ACC112 (cell line): ENCODE data around the gene ZNF576.
"Not testable (repeated sequence)": the region's sequence is repeated elsewhere in the genome, so short reads cannot be mapped to it uniquely, and the experiment has no call there.

ENCODE experiments used
- H2AFZ ChIP-seq: fragments of 200-600 bp; sonication (generic); one replicate; pipeline ENCODE4 v1.6.0; 2017; ENCODE audit warnings: antibody characterized with exemption, low read length; ENCODE audit not compliant: unreplicated experiment
- H3K27ac ChIP-seq: fragments of 200-600 bp; sonication (generic); 2 replicates; pipeline ENCODE4 v1.5.1; 2014; ENCODE audit warnings: low read depth, mild to moderate bottlenecking, antibody characterized with exemption, low read length, moderate library complexity
- H3K27me3 ChIP-seq: fragments of 200-600 bp; sonication (generic); 2 replicates; pipeline ENCODE4 v1.6.1; 2014; ENCODE audit warnings: mild to moderate bottlenecking, antibody characterized with exemption, low read length, moderate library complexity, mixed read lengths; ENCODE audit not compliant: insufficient read depth
- H3K36me3 ChIP-seq: fragments of 200-600 bp; sonication (generic); 2 replicates; pipeline ENCODE4 v1.6.1; 2016; ENCODE audit warnings: mild to moderate bottlenecking, antibody characterized with exemption, low read length, moderate library complexity, mixed read lengths; ENCODE audit not compliant: insufficient read depth
- H3K4me1 ChIP-seq: fragments of 200-600 bp; sonication (generic); one replicate; pipeline ENCODE4 v1.6.1; 2016; ENCODE audit warnings: low read length, mixed read lengths; ENCODE audit not compliant: insufficient read depth, unreplicated experiment, control insufficient read depth
- H3K4me3 ChIP-seq: fragments of 200-600 bp; sonication (generic); 2 replicates; pipeline ENCODE4 v1.5.1; 2014; ENCODE audit warnings: mild to moderate bottlenecking, low read depth, low read length
- H3K79me2 ChIP-seq: fragments of 200-600 bp; sonication (generic); one replicate; pipeline ENCODE4 v1.6.0; 2016; ENCODE audit warnings: low read length; ENCODE audit not compliant: control insufficient read depth, unreplicated experiment, insufficient read depth

Gene ZNF576

DNA sequence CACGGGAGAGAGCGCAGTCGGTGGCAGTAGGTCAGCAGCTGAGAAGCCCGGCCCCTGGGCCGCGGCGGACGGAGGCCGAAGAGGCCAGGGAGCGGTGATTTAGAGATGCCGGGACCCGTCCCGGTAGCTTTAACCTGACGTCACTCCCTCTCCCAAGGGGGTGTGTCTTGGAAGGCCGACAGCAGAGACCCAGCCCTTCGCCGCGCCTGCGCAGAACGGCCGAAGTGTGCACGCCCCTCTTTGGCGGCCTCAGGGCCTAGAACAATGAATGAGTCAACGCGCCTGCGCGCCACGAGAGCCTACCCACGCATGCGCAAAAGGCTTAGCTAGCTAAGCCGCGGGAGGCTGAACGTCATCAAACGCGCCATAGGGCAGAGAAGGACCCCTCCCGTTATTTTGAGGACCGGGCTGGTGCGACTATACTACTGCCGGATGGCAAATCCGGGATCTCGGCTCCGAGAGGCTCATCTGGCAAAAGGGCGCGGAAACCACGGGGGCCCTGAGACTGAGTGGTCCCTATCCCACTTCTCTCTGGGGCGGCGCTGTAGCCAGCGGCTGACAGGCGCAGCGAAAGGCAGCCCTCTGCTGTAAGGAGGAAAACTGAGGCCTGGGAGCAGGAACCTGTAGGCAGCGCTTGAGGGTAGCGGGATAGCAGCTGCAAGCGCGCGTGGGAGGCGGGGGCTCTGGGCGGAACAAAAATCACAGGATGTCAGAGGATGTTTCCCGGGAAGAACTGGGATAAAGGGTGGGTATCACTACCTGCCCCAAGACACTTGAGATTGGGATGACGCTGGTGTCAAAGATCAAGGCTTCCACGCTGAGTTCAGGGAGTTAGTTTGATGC is at the start of gene ZNF576, which contains the start of gene IRGQ:
Gene ZNF576, plus strand, starts transcription at position 597 of the 843 bp plus-strand sequence. CDS start 514 bp downstream, outside the sequence.
Gene IRGQ, minus strand, starts transcription at position 136 of the 843 bp plus-strand sequence. CDS start 796 bp downstream, outside the sequence.
- H3K4me1 ChIP-seq, result peaks cover 10% of the 10 kb centered on the region
- peak within 1 kb of the TSS; percentile 94 for H3K27ac ChIP-seq
- peak within 1 kb of the TSS; percentile 84 for H2AFZ ChIP-seq
- H3K27me3 ChIP-seq, result no peaks in the 10 kb centered on the region
- H3K79me2 ChIP-seq, result peaks cover 32% of the 10 kb centered on the region
- H3K36me3 ChIP-seq, result no peaks in the 10 kb centered on the region
- peak within 1 kb of the TSS; percentile 91 for H3K4me3 ChIP-seq

- not testable (repeated sequence) for H3K36me3 ChIP-seq, H3K79me2 ChIP-seq, H3K27me3 ChIP-seq, H3K27ac ChIP-seq, H3K4me3 ChIP-seq, H3K4me1 ChIP-seq, H2AFZ ChIP-seq
Observed at GRCh38 chr19:43547926-43548325, 48.5 kb upstream of the ZNF576 start.

DNA sequence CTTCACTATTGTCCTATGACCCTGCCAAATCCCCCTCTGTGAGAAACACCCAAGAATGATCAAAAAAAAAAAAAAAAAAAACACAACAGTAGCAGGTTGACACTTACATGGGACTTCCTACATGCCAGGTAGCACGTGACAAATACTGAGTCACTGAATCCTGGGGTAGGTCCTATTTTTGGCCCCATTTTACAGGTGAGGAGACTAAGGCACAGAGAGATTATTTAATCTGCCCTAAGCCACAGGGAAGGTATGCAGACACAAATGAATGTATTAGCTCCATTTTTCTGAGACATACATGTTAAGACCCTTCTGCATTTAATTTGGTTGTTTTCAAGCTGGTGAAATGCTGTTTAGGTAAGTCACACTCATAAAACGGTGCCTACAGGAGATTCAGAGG is 47.7 kb upstream of the ZNF576 start:
- no peak overlapping the region for H2AFZ ChIP-seq
- no peaks in the 10 kb centered on the region for H3K79me2 ChIP-seq
- H3K4me3 ChIP-seq, result no peak overlapping the region
- H3K27me3 ChIP-seq, result no peaks in the 10 kb centered on the region
- no peaks in the 10 kb centered on the region for H3K4me1 ChIP-seq
- no peak overlapping the region for H3K27ac ChIP-seq
- no peaks in the 10 kb centered on the region for H3K36me3 ChIP-seq

GRCh38 chr19:43551399-43552197 is 44.8 kb upstream of the ZNF576 start:
- H3K27me3 ChIP-seq, result no peaks in the 10 kb centered on the region
- no peak overlapping the region for H3K4me3 ChIP-seq
- H2AFZ ChIP-seq, result no peak overlapping the region
- H3K4me1 ChIP-seq, result no peaks in the 10 kb centered on the region
- H3K79me2 ChIP-seq, result no peaks in the 10 kb centered on the region
- H3K27ac ChIP-seq, result no peak overlapping the region
- H3K36me3 ChIP-seq, result no peaks in the 10 kb centered on the region

DNA sequence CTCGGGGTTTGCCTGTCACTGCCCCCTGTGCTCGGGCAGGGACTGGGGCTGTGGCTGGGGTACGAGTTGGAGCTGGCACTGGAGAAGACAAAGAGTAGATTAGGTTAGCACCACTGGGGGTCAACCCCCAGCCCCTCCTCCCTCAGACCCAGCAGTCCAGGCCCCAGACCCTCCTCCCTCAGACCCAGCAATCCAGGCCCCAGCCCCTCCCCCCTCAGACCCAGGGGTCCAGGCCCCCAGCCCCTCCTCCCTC is 44.3 kb upstream of the ZNF576 start:
- Histone ChIP-seq H2AFZ (no peak overlapping the region), H3K4me1 (no peaks in the 10 kb centered on the region), H3K27me3 (no peaks in the 10 kb centered on the region), H3K4me3 (no peak overlapping the region), H3K79me2 (no peaks in the 10 kb centered on the region), H3K36me3 (no peaks in the 10 kb centered on the region), H3K27ac (no peak overlapping the region)

DNA sequence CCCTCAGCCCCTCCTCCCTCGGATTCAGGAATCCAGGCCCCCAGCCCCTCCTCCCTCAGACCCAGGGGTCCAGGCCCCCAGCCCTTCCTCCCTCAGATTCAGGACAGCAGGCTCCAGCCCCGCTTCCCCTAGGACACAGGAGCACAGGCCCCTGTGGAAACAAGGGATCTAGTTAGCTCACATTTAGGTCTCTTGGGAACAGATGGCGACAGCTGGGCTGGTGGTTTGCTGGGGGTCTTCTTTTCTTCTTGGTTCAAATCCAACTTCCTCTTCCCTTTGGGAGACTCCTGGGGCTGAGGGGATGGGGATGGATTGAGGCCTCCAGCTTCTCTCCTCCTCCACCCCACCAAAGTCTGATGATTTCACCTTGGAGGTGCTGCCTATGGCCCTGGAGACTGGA is 43.8 kb upstream of the ZNF576 start:
- no peaks in the 10 kb centered on the region for H3K79me2 ChIP-seq
- H3K27ac ChIP-seq, result no peak overlapping the region
- no peaks in the 10 kb centered on the region for H3K4me1 ChIP-seq
- no peaks in the 10 kb centered on the region for H3K36me3 ChIP-seq
- no peak overlapping the region for H3K4me3 ChIP-seq
- H2AFZ ChIP-seq, result no peak overlapping the region
- no peaks in the 10 kb centered on the region for H3K27me3 ChIP-seq

DNA sequence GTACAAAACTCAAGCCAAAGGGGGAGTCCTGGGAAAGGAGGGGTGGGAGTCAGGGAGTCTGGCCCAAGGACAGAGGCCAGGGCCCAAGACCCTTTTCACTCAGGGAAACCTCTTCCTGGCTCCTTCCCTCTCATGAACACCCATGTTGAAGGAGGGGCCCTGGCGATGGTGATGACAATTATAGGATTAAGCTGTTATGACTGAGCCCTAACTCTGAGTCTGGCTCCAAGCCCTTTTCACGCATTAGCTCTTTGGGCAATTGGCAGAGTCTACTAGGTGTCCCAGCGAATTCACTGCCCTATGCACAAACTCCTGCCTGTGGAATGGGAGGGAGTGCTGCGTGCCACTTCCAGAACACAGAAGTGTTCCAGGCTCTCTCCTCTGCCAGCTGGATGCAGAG is 42.7 kb upstream of the ZNF576 start:
- H3K36me3 ChIP-seq, result no peaks in the 10 kb centered on the region

GRCh38 chr19:43554317-43554895 is 42.0 kb upstream of the ZNF576 start:
- H3K27me3 ChIP-seq, result no peaks in the 10 kb centered on the region
- no peak overlapping the region for H3K4me3 ChIP-seq
- no peaks in the 10 kb centered on the region for H3K79me2 ChIP-seq
- no peak overlapping the region for H2AFZ ChIP-seq
- H3K4me1 ChIP-seq, result peaks cover 3% of the 10 kb centered on the region
- H3K36me3 ChIP-seq, result no peaks in the 10 kb centered on the region
- no peak overlapping the region for H3K27ac ChIP-seq

More for the DNA sequence above, 42.7 kb upstream of the ZNF576 start:
- Histone ChIP-seq H3K4me1 (peaks cover 3% of the 10 kb centered on the region), H3K27me3 (no peaks in the 10 kb centered on the region), H2AFZ (no peak overlapping the region), H3K79me2 (no peaks in the 10 kb centered on the region), H3K4me3 (no peak overlapping the region), H3K27ac (no peak overlapping the region)

- Histone ChIP-seq H3K4me3 (no peak overlapping the region), H2AFZ (no peak overlapping the region), H3K4me1 (peaks cover 3% of the 10 kb centered on the region), H3K79me2 (no peaks in the 10 kb centered on the region), H3K27ac (no peak overlapping the region), H3K36me3 (no peaks in the 10 kb centered on the region), H3K27me3 (no peaks in the 10 kb centered on the region)
Observed at GRCh38 chr19:43555185-43555770, 41.1 kb upstream of the ZNF576 start.

GRCh38 chr19:43560687-43561086 is 35.7 kb upstream of the ZNF576 start:
- Histone ChIP-seq H3K79me2 (peaks cover 2% of the 10 kb centered on the region), H2AFZ (no peak overlapping the region), H3K4me3 (no peak overlapping the region), H3K36me3 (0 out of 2 replicates have a peak, but pooled peaks cover 6% of the 10 kb centered on the region), H3K4me1 (peaks cover 8% of the 10 kb centered on the region), H3K27me3 (no peaks in the 10 kb centered on the region), H3K27ac (peak overlapping the region; percentile 45; the same call in 1 of the 2 replicates)
